T-helper 1 cell treated with Interleukin-12 subunit alpha and Interleukin-12 subunit beta and Interleukin-4 antibody, amounts not matched to agents 30 μg/mL and 1 μg/mL, for 36 hours (primary cell): Measurements from ENCODE around the gene VKORC1.

ENCODE experiments used
- H3K27ac Mint-ChIP-seq: one replicate; pipeline ENCODE4 v1.8.0; 2021; ENCODE audit warnings: mild to moderate bottlenecking, mixed read lengths
- H3K27me3 Mint-ChIP-seq: one replicate; pipeline ENCODE4 v1.8.0; 2021; ENCODE audit warnings: low read depth, mixed read lengths
- H3K36me3 Mint-ChIP-seq: one replicate; pipeline ENCODE4 v1.8.0; 2021; ENCODE audit warnings: low read depth, mixed read lengths
- H3K4me1 Mint-ChIP-seq: one replicate; pipeline ENCODE4 v1.8.0; 2021; ENCODE audit warnings: low read depth, mixed read lengths
- H3K4me3 Mint-ChIP-seq: one replicate; pipeline ENCODE4 v1.8.0; 2021; ENCODE audit warnings: mild to moderate bottlenecking, moderate library complexity, mixed read lengths
- H3K9me3 Mint-ChIP-seq: one replicate; pipeline ENCODE4 v1.8.0; 2021; ENCODE audit warnings: mixed read lengths

The VKORC1 gene

DNA sequence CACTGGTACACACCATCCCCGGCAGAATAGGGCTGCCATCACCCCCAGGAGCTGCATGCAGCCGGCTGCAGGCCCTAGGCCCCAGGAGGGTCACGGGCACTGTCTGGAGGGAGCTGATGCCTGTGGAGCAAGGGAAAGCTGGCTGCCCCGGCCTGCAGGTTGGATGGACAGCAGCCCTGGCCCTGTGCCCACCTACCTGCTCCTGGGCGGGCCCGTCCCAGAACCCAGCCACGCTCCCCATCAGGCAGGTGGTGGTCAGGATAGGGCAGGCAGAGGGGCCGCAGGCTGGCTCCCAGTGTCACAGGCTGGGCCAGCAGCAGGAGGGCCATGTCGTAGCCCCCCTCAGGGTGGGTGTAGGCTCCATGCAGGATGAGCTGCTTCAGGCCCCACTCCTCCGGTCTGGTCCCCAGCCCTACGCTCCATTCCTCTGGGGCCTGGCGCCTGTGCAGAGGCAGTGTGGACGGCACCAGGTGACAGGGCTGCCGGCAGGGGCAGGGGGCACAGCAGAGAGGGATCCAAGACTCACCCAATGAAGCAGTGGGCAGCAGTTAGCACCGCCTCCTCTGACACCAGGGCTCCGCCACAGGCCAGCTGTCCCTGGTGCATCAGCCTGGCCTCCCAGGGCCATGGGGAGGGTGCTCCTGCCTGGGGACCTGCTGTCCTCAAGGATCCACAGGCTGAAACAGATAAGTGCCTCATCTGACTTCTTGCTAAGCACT is 9.9 kb downstream of the VKORC1 start:
- no peaks in the 10 kb centered on the region for H3K27me3 Mint-ChIP-seq
- H3K27ac Mint-ChIP-seq, result no peak overlapping the region
- peaks cover 4% of the 10 kb centered on the region for H3K4me1 Mint-ChIP-seq
- no peaks in the 10 kb centered on the region for H3K9me3 Mint-ChIP-seq
- H3K36me3 Mint-ChIP-seq, result peaks cover 15% of the 10 kb centered on the region
- H3K4me3 Mint-ChIP-seq, result no peak overlapping the region

- Mint-ChIP-seq H3K4me1 (peaks cover 6% of the 10 kb centered on the region), H3K9me3 (no peaks in the 10 kb centered on the region), H3K27ac (no peak overlapping the region), H3K4me3 (no peak overlapping the region), H3K36me3 (peaks cover 14% of the 10 kb centered on the region), H3K27me3 (no peaks in the 10 kb centered on the region)
Measured at GRCh38 chr16:31083981-31084380, 10.6 kb downstream of the VKORC1 start.

DNA sequence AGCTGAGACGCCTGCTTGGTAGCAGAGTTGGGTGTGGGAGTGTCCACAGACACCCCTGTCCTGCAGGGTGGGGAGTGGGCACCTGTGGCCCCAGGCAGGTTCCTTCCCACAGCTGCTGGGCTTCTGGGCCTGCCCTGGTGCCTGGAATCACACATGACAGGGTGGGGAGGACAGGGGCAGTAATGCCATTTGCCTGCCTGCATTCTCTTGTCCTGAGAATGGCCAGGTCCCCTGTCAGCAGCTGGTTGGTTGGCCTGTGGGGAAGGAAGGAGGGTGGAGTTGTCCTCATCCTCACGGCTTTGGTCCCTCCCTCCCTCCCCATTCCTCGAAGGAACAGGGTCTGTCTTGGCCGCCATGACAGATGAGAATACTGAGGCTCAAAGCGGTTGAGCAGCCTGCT is 11.0 kb downstream of the VKORC1 start:
- H3K9me3 Mint-ChIP-seq, result no peaks in the 10 kb centered on the region
- no peaks in the 10 kb centered on the region for H3K27me3 Mint-ChIP-seq
- no peak overlapping the region for H3K27ac Mint-ChIP-seq
- H3K4me3 Mint-ChIP-seq, result no peak overlapping the region
- peaks cover 6% of the 10 kb centered on the region for H3K4me1 Mint-ChIP-seq
- H3K36me3 Mint-ChIP-seq, result peaks cover 17% of the 10 kb centered on the region

- H3K9me3 Mint-ChIP-seq, result no peaks in the 10 kb centered on the region
- peaks cover 6% of the 10 kb centered on the region for H3K4me1 Mint-ChIP-seq
- H3K4me3 Mint-ChIP-seq, result no peak overlapping the region
- H3K27ac Mint-ChIP-seq, result no peak overlapping the region
- no peaks in the 10 kb centered on the region for H3K27me3 Mint-ChIP-seq
- H3K36me3 Mint-ChIP-seq, result peaks cover 20% of the 10 kb centered on the region
Measured at GRCh38 chr16:31083081-31083480, 11.5 kb downstream of the VKORC1 start.

DNA sequence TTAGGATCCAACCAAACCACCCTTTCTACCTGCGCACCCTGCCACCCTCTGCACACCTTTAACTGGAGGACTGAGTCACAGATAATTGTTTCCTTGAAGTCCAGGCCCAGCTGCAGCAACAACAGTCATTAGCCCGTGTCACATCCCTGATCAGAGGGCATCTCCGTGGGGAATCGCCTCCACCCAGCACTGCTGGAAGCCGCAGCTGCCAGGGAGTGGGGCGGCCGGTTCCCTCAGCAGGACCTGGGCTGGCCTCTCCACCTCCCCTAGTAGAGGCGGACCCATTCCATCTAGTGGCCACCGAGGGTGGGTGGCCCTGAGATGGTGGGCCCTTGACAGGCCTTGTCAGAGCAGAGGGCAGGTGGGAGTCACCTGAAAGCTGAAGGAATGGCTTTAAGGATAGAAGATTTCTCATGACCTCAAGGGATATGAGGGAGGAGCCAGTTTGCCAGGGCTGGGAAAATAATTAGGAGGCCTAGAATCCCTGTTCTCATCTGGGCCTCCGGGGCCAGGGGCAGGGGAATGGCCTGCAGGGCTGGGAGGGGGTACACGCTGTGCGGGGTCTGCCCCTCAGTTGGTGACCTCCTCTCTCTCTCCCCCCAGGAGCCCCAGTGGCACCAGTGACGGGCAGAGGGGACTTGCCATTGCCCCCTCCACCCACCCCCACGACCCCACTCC is 12.1 kb downstream of the VKORC1 start:
- no peaks in the 10 kb centered on the region for H3K27me3 Mint-ChIP-seq
- H3K4me3 Mint-ChIP-seq, result no peak overlapping the region
- peaks cover 23% of the 10 kb centered on the region for H3K36me3 Mint-ChIP-seq
- H3K4me1 Mint-ChIP-seq, result peaks cover 6% of the 10 kb centered on the region
- peak overlapping the region; percentile 81 for H3K27ac Mint-ChIP-seq
- no peaks in the 10 kb centered on the region for H3K9me3 Mint-ChIP-seq

DNA sequence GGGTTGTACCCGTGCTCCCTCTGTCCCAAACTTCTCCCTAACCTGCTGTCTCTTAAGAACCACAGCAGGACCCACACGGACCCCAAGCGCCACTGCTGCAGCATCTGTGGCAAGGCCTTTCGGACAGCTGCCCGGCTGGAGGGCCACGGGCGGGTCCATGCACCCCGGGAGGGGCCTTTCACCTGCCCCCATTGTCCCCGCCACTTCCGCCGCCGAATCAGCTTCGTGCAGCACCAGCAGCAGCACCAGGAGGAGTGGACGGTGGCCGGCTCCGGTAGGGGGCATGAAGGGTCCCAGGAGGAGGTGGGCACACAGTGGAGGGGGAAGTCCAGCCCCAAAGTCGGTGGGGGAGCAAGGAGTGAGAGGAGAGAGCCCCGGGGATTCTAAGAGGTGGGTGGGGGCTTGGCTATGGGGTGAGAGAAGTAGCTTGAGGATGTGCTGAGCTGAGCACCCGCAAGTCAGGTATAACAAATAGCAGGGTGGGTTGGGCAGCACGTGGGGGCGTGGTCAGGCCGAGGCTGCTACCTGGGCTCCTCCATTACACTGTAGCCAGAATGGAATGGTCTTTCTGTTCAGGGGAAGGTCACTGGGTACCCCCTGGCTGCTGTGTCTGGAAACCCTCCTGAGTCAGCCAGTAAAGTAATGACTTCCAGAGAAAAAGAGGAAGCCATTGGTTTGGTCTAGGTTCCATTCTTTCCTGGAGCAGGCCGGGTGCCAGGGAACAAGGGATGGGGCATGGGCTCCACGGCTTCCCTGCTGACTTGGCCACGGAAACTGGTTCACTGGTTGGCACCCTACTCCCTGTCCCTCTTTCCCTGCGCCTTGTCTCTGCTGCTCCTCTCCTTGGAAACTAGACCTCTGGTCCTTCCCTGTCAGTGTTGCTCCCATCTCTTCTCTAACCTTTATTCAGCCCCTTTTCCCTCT is 12.9 kb downstream of the VKORC1 start:
- Mint-ChIP-seq H3K4me1 (peaks cover 6% of the 10 kb centered on the region), H3K27me3 (no peaks in the 10 kb centered on the region), H3K36me3 (peaks cover 23% of the 10 kb centered on the region), H3K4me3 (no peak overlapping the region), H3K27ac (peak overlapping the region; percentile 81), H3K9me3 (no peaks in the 10 kb centered on the region)

- H3K27ac Mint-ChIP-seq, result peak overlapping the region; percentile 6
- no peak overlapping the region for H3K4me3 Mint-ChIP-seq
- H3K36me3 Mint-ChIP-seq, result peaks cover 23% of the 10 kb centered on the region
Measured at GRCh38 chr16:31080756-31081419, 13.7 kb downstream of the VKORC1 start.

DNA sequence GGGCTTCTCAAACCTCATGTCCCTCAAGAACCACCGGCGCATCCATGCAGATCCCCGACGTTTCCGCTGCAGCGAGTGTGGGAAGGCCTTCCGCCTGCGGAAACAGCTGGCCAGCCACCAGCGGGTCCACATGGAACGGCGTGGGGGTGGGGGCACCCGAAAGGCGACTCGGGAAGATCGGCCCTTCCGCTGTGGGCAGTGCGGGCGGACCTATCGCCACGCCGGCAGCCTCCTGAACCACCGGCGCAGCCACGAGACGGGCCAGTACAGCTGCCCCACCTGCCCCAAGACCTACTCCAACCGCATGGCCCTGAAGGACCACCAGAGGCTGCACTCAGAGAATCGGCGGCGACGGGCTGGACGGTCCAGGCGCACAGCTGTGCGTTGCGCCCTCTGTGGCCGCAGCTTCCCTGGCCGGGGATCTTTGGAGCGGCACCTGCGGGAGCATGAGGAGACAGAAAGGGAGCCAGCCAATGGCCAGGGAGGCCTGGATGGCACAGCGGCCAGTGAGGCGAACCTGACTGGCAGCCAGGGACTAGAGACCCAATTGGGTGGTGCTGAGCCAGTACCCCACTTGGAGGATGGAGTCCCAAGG is 14.5 kb downstream of the VKORC1 start:
- Mint-ChIP-seq H3K27me3 (no peaks in the 10 kb centered on the region), H3K4me3 (no peak overlapping the region), H3K27ac (no peak overlapping the region), H3K36me3 (peaks cover 23% of the 10 kb centered on the region), H3K4me1 (peaks cover 8% of the 10 kb centered on the region), H3K9me3 (no peaks in the 10 kb centered on the region)

More at GRCh38 chr16:31080756-31081419, 13.7 kb downstream of the VKORC1 start:
- Mint-ChIP-seq H3K9me3 (no peaks in the 10 kb centered on the region), H3K27me3 (no peaks in the 10 kb centered on the region), H3K4me1 (peaks cover 6% of the 10 kb centered on the region)

DNA sequence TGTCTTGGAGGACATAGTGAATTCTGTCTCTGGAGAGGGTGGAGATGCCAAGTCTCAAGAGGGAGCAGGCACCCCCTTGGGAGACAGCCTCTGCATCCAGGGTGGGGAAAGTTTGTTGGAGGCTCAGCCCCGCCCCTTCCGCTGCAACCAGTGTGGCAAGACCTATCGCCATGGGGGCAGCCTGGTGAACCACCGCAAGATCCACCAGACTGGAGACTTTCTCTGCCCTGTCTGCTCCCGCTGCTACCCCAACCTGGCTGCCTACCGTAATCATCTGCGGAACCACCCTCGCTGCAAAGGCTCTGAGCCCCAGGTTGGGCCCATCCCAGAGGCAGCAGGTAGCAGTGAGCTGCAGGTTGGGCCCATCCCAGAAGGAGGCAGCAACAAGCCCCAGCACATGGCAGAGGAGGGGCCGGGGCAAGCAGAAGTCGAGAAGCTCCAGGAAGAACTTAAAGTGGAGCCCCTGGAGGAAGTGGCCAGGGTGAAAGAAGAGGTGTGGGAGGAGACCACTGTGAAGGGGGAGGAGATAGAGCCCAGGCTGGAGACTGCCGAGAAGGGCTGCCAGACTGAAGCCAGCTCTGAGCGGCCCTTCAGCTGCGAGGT is 15.2 kb downstream of the VKORC1 start:
- H3K36me3 Mint-ChIP-seq, result peaks cover 29% of the 10 kb centered on the region
- no peaks in the 10 kb centered on the region for H3K27me3 Mint-ChIP-seq
- peaks cover 15% of the 10 kb centered on the region for H3K4me1 Mint-ChIP-seq
- H3K9me3 Mint-ChIP-seq, result no peaks in the 10 kb centered on the region
- H3K4me3 Mint-ChIP-seq, result no peak overlapping the region
- H3K27ac Mint-ChIP-seq, result no peak overlapping the region

DNA sequence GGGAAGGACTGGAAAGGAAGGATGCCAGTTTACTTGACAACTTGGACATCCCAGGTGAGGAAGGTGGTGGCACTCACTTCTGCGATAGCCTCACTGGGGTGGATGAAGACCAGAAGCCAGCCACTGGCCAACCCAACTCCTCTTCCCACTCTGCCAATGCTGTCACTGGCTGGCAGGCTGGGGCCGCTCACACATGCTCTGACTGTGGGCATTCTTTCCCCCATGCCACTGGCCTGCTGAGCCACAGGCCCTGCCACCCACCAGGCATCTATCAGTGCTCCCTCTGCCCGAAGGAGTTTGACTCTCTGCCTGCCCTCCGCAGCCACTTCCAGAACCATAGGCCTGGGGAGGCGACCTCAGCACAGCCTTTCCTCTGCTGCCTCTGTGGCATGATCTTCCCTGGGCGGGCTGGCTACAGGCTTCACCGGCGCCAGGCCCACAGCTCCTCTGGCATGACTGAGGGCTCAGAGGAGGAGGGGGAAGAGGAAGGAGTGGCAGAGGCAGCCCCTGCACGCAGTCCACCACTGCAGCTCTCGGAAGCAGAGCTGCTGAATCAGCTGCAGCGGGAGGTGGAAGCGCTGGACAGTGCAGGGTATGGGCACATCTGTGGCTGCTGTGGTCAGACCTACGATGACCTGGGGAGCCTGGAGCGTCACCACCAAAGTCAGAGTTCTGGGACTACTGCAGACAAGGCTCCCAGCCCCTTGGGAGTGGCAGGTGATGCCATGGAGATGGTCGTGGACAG is 15.8 kb downstream of the VKORC1 start:
- Mint-ChIP-seq H3K4me1 (peaks cover 15% of the 10 kb centered on the region), H3K27me3 (no peaks in the 10 kb centered on the region), H3K4me3 (no peak overlapping the region), H3K36me3 (peaks cover 32% of the 10 kb centered on the region), H3K27ac (no peak overlapping the region), H3K9me3 (no peaks in the 10 kb centered on the region)

DNA sequence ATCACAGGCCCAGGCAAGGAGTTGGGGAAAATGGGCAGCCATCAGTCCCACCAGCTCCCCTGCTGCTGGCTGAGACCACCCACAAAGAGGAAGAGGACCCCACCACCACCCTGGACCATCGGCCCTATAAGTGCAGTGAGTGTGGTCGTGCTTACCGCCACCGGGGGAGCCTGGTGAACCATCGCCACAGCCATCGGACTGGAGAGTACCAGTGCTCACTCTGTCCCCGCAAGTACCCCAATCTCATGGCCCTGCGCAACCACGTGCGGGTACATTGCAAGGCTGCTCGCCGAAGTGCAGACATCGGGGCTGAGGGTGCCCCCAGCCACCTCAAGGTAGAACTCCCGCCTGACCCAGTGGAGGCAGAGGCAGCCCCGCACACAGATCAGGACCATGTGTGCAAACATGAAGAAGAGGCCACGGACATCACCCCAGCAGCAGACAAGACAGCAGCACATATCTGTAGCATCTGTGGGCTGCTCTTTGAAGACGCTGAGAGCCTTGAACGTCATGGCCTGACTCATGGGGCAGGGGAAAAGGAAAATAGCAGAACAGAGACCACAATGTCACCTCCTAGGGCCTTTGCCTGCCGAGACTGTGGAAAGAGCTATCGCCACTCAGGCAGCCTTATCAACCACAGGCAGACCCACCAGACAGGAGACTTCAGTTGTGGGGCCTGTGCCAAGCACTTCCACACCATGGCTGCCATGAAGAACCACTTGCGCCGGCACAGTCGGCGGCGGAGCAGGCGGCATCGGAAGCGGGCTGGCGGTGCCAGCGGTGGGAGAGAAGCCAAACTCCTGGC is 16.8 kb downstream of the VKORC1 start:
- H3K27ac Mint-ChIP-seq, result no peak overlapping the region
- H3K4me3 Mint-ChIP-seq, result no peak overlapping the region
- H3K27me3 Mint-ChIP-seq, result no peaks in the 10 kb centered on the region
- peaks cover 15% of the 10 kb centered on the region for H3K4me1 Mint-ChIP-seq
- no peaks in the 10 kb centered on the region for H3K9me3 Mint-ChIP-seq
- peaks cover 32% of the 10 kb centered on the region for H3K36me3 Mint-ChIP-seq

- H3K36me3 Mint-ChIP-seq, result peaks cover 29% of the 10 kb centered on the region
- no peaks in the 10 kb centered on the region for H3K27me3 Mint-ChIP-seq
- peaks cover 17% of the 10 kb centered on the region for H3K4me1 Mint-ChIP-seq
- H3K27ac Mint-ChIP-seq, result no peak overlapping the region
- H3K4me3 Mint-ChIP-seq, result no peak overlapping the region
- no peaks in the 10 kb centered on the region for H3K9me3 Mint-ChIP-seq
Measured at GRCh38 chr16:31077024-31077423, 17.6 kb downstream of the VKORC1 start.
